Measurements from ENCODE around the gene SLC22A2. TPM values are rescaled to one million over a fixed set of nuclear protein-coding genes. Genes with fewer than 3 reads are reported as not detected.

SLC22A2 gene
- total and polyA plus RNA-seq, 8 donors, result not detected

DNA sequence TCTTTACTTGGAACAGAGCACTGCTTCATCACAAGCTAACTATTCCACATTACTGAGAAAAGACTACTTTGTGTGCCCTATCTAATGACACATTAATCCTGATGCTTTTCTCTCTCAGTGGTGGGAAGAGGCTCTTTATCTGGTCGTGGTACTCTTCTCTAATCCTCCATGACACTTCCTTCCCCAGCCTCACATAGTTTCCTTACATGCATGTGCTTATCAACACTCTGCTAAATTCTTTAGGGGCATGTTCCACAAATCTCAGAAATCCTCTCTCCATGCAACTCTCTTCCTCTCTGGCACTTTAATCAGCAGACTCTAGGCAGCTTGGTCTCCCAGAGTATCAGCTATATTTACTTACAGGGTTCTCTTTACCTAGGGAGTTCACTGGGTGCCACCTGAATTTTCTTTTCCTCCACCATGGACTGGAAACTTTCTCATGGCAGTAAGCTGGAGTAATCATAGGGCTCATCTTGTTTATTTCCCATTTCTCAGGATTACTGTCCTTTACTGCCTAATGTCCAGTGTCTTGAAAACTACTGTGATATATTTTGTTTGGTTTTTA is 27.0 kb upstream of the SLC22A2 start:
- intact Hi-C loops (cut with DNase I), result no loop called here
- no peaks in the 10 kb centered on the region for H3K9me3 ChIP-seq
- WGBS, 2 donors, result 15 to 24% methylated on average over 1 of the region's 1 CpG
- TF ChIP-seq, protein P1, sequence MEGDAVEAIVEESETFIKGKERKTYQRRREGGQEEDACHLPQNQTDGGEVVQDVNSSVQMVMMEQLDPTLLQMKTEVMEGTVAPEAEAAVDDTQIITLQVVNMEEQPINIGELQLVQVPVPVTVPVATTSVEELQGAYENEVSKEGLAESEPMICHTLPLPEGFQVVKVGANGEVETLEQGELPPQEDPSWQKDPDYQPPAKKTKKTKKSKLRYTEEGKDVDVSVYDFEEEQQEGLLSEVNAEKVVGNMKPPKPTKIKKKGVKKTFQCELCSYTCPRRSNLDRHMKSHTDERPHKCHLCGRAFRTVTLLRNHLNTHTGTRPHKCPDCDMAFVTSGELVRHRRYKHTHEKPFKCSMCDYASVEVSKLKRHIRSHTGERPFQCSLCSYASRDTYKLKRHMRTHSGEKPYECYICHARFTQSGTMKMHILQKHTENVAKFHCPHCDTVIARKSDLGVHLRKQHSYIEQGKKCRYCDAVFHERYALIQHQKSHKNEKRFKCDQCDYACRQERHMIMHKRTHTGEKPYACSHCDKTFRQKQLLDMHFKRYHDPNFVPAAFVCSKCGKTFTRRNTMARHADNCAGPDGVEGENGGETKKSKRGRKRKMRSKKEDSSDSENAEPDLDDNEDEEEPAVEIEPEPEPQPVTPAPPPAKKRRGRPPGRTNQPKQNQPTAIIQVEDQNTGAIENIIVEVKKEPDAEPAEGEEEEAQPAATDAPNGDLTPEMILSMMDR (IDR thresholded peaks at IDR 0.05), result no peak
- no peaks in the 10 kb centered on the region for H3K36me3 ChIP-seq
- ATAC-seq (no peak), DNase-seq (no peak), FAIRE-seq (no peak)
- H3K4me3 ChIP-seq, result no peak overlapping the region
- no peaks in the 10 kb centered on the region for H3K27me3 ChIP-seq
- no peaks in the 10 kb centered on the region for H3K4me1 ChIP-seq
- no peak overlapping the region for H3K27ac ChIP-seq

GRCh38 chr6:160284575-160284974 is 26.0 kb upstream of the SLC22A2 start:
- WGBS, 2 donors, result 78 to 87% methylated on average over 2 of the region's 2 CpGs
- TF ChIP-seq, protein P1 (IDR thresholded peaks at IDR 0.05), result no peak

GRCh38 chr6:160282444-160282843 is 23.8 kb upstream of the SLC22A2 start:
- no peak for FAIRE-seq
- intact Hi-C loops (cut with DNase I), result no loop called here
- ATAC-seq, result no peak
- Histone ChIP-seq H3K9me3 (no peaks in the 10 kb centered on the region), H3K4me3 (no peak overlapping the region), H3K27me3 (no peaks in the 10 kb centered on the region), H3K4me1 (no peaks in the 10 kb centered on the region), H3K27ac (no peak overlapping the region), H3K36me3 (no peaks in the 10 kb centered on the region)
- TF ChIP-seq, protein P1 (IDR thresholded peaks at IDR 0.05), result no peak
- no peak for DNase-seq
- WGBS, 2 donors, result 36 to 41% methylated on average over 1 of the region's 1 CpG

More at GRCh38 chr6:160284575-160284974, 26.0 kb upstream of the SLC22A2 start:
- no peaks in the 10 kb centered on the region for H3K36me3 ChIP-seq
- ATAC-seq (no peak), DNase-seq (no peak), FAIRE-seq (peak; percentile 13)
- H3K4me1 ChIP-seq, result no peaks in the 10 kb centered on the region
- no peak overlapping the region for H3K27ac ChIP-seq
- no peak overlapping the region for H3K4me3 ChIP-seq
- H3K27me3 ChIP-seq, result no peaks in the 10 kb centered on the region
- H3K9me3 ChIP-seq, result no peaks in the 10 kb centered on the region
- intact Hi-C loops (cut with DNase I), result no loop called here

- intact Hi-C loops (cut with DNase I), result no loop called here
- no peak for DNase-seq
These were observed 21.2 kb upstream of the SLC22A2 start for GRCh38 chr6:160279850-160280249.

DNA sequence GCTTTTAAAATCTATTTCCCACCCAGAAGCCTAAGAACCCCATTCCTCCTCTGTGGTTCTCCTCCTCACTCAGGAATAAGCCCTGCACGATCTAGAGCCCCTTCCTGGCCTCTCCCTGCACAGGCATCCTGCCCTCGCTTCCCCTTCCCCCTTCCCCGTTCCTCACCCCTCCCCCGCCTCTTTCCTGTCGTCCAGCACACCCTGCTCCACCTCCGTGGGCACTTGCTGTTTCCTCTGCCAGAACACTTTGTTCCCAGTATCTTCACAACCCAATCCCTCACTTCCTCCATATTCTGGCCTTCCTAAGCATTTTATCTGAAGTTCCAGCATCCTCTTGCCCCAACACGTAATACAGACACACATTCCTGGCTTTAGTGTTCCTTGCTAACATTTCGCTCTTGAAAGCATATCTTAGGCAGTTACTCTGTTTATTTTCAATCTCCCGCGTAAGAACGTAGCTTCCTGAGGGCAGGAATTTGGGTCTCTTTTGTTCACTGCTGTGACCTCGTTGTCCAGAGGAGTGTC is 20.2 kb upstream of the SLC22A2 start:
- DNase-seq, result no peak
- TF ChIP-seq, protein P1 (IDR thresholded peaks at IDR 0.05), result no peak
- no peak overlapping the region for H3K27ac ChIP-seq
- H3K36me3 ChIP-seq, result no peaks in the 10 kb centered on the region
- 71 to 75% methylated on average over 12 of the region's 12 CpGs for WGBS, 2 donors
- intact Hi-C loops (cut with DNase I), result no loop called here
- no peaks in the 10 kb centered on the region for H3K9me3 ChIP-seq
- no peaks in the 10 kb centered on the region for H3K27me3 ChIP-seq
- FAIRE-seq, result no peak
- no peak overlapping the region for H3K4me3 ChIP-seq
- H3K4me1 ChIP-seq, result no peaks in the 10 kb centered on the region
- no peak for ATAC-seq

More at GRCh38 chr6:160279850-160280249, 21.2 kb upstream of the SLC22A2 start:
- 92 to 93% methylated on average over 2 of the region's 2 CpGs for WGBS, 2 donors
- no peaks in the 10 kb centered on the region for H3K9me3 ChIP-seq
- TF ChIP-seq, protein P1 (IDR thresholded peaks at IDR 0.05), result no peak
- H3K4me3 ChIP-seq, result no peak overlapping the region
- no peaks in the 10 kb centered on the region for H3K36me3 ChIP-seq
- H3K27ac ChIP-seq, result no peak overlapping the region
- H3K4me1 ChIP-seq, result no peaks in the 10 kb centered on the region
- H3K27me3 ChIP-seq, result no peaks in the 10 kb centered on the region
- no peak for ATAC-seq
- no peak for FAIRE-seq

Measured in pancreas (tissue), 10 donors.